Measurements from ENCODE around the gene DDX54. TPM values are rescaled to one million over a fixed set of nuclear protein-coding genes. Genes with fewer than 3 reads are reported as not detected.

DDX54 gene
- total RNA-seq, 1 donor from 2014 or later, result 66.7 TPM

DNA sequence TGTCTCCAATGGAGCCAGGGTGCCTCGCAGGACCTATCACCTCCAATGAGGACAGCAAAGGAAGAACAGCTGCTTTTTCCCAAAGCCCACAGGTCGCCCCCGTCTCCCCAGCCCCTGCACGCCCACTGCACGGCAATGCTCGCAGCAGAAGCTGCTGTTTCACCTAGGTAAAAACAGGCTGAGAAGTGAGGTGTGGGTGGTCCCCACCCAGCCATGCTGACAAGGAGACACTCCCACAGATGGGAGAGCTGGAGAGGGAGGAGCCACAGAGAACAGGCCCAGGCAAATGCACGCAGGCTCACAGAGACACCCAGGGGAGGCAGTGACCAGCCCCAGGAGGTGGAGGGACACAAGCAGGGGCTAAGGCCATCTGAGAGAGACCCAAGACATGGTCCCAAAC is 25.3 kb downstream of the DDX54 start:
- Mint-ChIP-seq H3K36me3 (peaks cover 37% of the 10 kb centered on the region), H3K4me3 (no peak overlapping the region), H3K9me3 (no peaks in the 10 kb centered on the region), H3K4me1 (no peaks in the 10 kb centered on the region), H3K27ac (no peak overlapping the region), H3K27me3 (ENCODE audit: low read depth) (peaks cover 16% of the 10 kb centered on the region)
- TF ChIP-seq CTCF (IDR thresholded peaks at IDR 0.05; ENCODE audit: unreplicated experiment), result no peak
- no peak for DNase-seq (ENCODE audit: low spot score in 2 of 2, unreplicated experiment in 2 of 2)

DNA sequence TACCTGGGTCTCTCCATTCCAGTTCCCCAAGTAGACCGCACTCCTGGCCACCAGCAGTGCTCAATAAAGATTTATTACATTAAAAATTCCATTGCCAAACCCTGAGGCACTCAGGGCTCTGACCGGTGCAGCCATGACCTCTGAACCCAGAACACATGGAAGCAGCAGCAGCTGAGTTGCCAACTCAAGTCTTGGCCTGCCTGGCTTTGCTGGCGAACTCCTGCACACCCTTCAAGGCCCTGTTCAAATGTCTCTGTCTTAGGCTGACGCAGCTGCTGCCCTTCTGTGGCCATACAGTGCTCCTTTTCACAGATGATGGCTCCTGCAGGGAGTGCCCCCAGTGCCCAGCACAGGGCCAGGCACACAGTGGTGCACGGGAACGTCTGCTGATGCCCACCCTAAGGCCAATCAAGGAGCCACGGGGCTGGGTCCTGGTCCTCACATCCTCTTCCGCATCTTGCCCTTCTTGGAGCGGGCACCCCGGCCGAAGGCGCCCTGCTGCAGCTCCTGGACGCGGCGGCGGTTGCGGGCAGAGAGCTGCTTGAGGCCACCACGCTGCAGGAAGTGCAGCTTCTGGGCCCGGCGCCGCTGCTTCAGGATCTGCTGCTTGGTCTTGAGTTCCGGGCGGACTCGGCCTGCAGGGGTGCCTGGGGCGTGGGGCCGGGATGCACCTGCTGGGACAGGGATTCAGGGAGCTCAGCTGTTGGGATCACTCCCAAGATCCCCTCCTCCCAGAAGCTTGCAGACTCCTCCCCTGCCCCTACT is 26.7 kb downstream of the DDX54 start:
- H3K36me3 Mint-ChIP-seq, result peaks cover 37% of the 10 kb centered on the region
- DNase-seq (ENCODE audit: low spot score in 2 of 2, unreplicated experiment in 2 of 2), result no peak
- H3K27ac Mint-ChIP-seq, result no peak overlapping the region
- H3K4me1 Mint-ChIP-seq, result no peaks in the 10 kb centered on the region
- no peak overlapping the region for H3K4me3 Mint-ChIP-seq
- no peaks in the 10 kb centered on the region for H3K9me3 Mint-ChIP-seq
- TF ChIP-seq CTCF (IDR thresholded peaks at IDR 0.05; ENCODE audit: unreplicated experiment), result no peak
- H3K27me3 Mint-ChIP-seq (ENCODE audit: low read depth), result peaks cover 27% of the 10 kb centered on the region

- no peak overlapping the region for H3K27ac Mint-ChIP-seq
- no peak for TF ChIP-seq CTCF (IDR thresholded peaks at IDR 0.05; ENCODE audit: unreplicated experiment)
- H3K9me3 Mint-ChIP-seq, result no peaks in the 10 kb centered on the region
- H3K27me3 Mint-ChIP-seq (ENCODE audit: low read depth), result peaks cover 39% of the 10 kb centered on the region
- no peak overlapping the region for H3K4me3 Mint-ChIP-seq
- DNase-seq (ENCODE audit: low spot score in 2 of 2, unreplicated experiment in 2 of 2), result no peak
- H3K4me1 Mint-ChIP-seq, result peaks cover 2% of the 10 kb centered on the region
- H3K36me3 Mint-ChIP-seq, result peaks cover 28% of the 10 kb centered on the region
Observed at GRCh38 chr12:113157218-113157859, 27.9 kb downstream of the DDX54 start.

DNA sequence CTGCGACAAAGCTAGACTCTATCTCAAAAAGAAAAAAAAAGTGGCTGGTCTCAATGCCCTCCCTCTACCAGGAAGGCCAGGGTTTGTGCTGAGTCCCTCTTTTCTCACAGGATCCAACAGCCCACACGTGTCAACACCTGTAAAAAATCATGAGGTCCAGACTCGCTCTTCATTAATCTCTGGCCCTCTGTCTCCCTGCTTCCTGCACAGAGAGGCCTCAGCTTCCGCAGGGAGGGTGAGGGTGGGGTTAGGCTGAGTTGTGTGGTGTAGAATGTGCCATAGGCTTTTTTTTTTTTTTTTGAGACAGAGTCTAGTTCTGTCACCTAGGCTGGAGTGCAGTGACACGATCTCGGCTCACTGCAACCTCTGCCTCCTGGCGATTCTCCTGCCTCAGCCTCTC is 29.6 kb downstream of the DDX54 start:
- H3K27me3 Mint-ChIP-seq (ENCODE audit: low read depth), result peaks cover 48% of the 10 kb centered on the region
- DNase-seq (ENCODE audit: low spot score in 2 of 2, unreplicated experiment in 2 of 2), result no peak

DNA sequence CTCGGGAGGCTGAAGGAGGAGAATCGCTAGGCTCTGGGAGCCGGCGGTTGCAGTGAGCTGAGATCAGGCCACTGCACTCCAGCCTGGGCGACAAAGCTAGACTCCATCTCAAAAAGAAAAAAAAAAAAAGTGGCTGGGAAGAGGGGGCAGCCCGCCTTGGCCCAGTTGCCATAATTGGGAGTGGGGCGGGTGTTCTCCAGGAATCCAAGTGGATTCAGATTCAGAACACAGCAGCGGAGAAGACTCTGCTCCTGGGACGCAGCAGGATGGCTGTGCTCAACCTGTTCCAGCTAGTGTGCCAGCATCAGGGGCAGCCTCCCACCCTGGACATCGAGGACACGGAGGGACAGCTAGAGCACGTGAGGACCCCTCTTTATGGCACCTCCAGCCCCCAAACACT is 30.2 kb downstream of the DDX54 start:
- Mint-ChIP-seq H3K9me3 (no peaks in the 10 kb centered on the region), H3K27ac (no peak overlapping the region), H3K36me3 (peaks cover 15% of the 10 kb centered on the region), H3K4me3 (no peak overlapping the region), H3K27me3 (ENCODE audit: low read depth) (peaks cover 52% of the 10 kb centered on the region), H3K4me1 (peaks cover 11% of the 10 kb centered on the region)
- TF ChIP-seq CTCF (IDR thresholded peaks at IDR 0.05; ENCODE audit: unreplicated experiment), result no peak
- DNase-seq (ENCODE audit: low spot score in 2 of 2, unreplicated experiment in 2 of 2), result no peak

More for the DNA sequence above, 29.6 kb downstream of the DDX54 start:
- Mint-ChIP-seq H3K9me3 (no peaks in the 10 kb centered on the region), H3K36me3 (peaks cover 19% of the 10 kb centered on the region), H3K27ac (no peak overlapping the region), H3K4me3 (no peak overlapping the region), H3K4me1 (peaks cover 8% of the 10 kb centered on the region)
- no peak for TF ChIP-seq CTCF (IDR thresholded peaks at IDR 0.05; ENCODE audit: unreplicated experiment)

Data from mesothelial cell of epicardium (in vitro differentiated cells).